HG02973 (cell line): ENCODE data around the gene DIS3L2.
"Not testable (repeated sequence)": the region's sequence is repeated elsewhere in the genome, so short reads cannot be mapped to it uniquely, and the experiment has no call there.

Experiments used
- ATAC-seq: cut with Tn5 transposase; IDR thresholded peaks from one replicate; pipeline ENCODE4 v1.9.1; 2021; ENCODE audit warnings: moderate library complexity; ENCODE audit not compliant: unreplicated experiment

The DIS3L2 gene

DNA sequence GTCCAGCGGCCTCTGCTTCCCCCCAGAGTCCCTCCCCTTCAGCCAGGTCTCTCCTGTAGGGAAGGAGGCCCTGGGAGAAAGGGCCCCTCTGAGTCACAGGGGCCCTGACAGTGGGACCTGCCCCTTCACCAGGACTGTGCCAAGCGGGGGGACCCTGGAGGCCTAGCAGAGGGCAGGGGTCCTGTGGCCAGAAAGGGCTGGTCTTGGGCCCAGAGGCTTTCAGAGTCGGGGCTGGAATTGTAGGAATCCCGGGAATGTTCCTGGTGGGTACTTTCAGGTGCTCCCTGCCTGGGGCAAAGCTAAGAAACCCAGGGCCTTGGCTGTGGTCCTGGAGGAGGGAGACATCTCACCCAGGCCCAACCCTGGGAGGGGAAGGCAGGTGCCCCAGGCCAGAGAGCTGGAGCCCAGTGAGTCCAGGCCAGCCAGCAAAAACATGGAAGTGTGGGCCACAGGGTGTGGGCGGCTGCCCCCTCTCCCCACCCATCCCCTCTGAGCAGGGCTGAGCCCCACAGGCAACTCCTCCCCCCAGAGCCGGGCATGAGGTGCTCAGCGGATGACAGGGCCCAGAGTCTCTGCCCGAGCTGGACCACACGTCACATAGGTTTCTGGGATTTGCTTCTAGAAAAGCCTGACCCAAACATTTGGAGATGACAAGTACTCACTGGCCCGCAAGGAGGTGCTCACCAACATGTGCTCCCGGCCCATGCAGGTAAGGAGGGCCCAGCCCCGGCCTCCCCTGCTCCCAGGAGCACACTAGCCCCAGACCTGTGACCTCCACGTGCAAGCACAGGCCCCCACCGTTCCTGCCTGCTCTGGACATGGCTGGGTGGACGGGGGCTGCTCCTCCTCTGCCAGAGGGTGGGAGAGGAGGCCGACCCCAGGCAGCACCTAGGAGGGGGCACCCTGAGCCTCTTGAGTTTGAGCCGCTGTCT is 368.8 kb downstream of the DIS3L2 start:
- no peak for ATAC-seq

DNA sequence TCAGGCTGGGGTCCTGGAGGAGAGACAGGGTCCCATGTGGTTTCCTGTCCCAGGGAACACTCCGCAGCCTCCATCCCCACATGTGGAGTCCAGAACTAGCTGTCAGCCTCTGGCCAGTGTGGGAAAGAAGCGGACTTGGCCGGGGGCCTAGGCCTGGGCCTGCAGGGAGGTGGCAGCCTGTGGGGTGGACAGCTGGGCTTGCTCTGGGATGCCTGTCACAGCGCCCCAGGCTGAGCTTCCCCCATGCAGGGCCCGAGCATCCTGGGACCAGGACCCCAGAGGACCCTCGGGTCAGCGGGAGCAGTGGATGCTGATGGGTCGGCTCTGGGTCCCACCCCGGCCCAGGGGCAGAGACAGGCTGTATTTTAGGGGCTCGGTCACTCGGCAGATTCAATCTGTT is 369.5 kb downstream of the DIS3L2 start:
- ATAC-seq: not testable (repeated sequence)

DNA sequence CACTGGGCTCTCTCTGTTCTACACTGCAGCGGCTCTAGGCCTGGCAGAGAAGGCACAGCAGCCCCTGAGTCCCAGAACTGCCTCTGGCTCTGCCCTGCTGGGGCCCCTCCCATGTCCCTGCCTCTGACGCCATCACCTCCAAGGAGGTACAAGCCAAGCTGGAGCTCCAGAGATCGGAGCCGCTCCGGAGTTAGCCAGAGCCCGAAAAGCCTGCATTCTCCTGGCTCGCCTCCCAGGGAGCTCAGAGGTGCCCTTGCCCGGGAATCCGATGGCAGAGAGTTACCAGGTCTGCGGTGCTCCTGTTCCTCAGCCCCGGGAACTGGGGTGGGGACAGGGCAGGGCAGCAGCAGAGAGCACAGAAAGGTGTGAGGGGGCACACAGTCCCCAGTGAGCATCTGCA is 370.1 kb downstream of the DIS3L2 start:
- ATAC-seq: not testable (repeated sequence)

- not testable (repeated sequence) for ATAC-seq
Measured at GRCh38 chr2:232332244-232332939, 370.9 kb downstream of the DIS3L2 start.

- ATAC-seq: no peak
Measured at GRCh38 chr2:232332940-232333259, 371.4 kb downstream of the DIS3L2 start.

- no peak for ATAC-seq
Measured at GRCh38 chr2:232333361-232334135, 372.0 kb downstream of the DIS3L2 start.

GRCh38 chr2:232334136-232334884 is 372.8 kb downstream of the DIS3L2 start:
- ATAC-seq: not testable (repeated sequence)

DNA sequence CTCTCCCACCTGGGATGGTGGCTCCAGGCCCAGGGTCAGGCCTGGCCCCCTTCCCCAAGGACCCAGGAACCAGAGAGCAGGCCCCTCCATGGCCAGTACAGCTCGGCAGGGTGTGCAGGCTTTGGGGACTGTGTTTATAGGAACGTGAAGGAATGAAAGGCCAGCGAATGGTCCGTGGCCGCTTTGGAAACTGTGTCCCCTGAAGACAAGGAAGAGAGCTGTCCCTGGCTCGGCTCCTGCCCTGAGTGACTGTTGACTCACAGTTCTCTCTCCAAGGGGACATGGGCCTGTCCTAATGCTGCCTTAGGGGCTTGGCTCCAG is 373.3 kb downstream of the DIS3L2 start:
- not testable (repeated sequence) for ATAC-seq

DNA sequence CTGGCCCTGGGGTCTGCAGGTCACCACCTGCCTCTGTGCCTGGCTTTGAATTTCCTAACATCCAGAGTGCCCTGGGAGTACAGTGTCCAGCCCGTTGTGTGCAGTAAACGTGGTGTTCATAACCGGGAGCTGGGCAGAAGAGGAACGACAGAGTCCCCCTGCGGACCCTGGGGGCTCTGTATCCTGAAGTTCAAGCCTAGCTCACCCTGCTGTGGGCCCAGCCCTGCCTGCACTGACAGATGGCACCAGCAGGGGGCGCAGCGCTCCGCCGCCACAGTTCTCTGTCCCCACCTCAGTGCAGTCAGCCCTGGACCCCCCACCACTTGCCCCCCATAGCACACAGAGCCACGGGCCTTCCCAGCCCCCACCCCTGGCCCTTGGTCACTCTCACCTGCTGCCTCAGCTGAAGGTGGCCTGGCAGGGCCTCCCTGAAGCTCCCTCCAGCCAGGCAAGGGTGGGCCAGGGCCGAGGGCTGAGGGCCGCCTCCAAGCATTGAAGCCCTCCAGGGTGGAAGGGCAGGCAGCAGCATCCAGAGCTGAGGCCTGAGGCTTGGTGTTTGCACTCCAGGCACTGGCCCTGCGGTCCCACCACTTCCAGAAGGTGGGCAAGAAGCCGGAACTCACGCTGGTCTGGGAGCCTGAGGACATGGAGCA is 373.8 kb downstream of the DIS3L2 start:
- not testable (repeated sequence) for ATAC-seq

- no peak for ATAC-seq
Measured at GRCh38 chr2:232335859-232336215, 374.3 kb downstream of the DIS3L2 start.

- ATAC-seq: no peak
Measured at GRCh38 chr2:232336241-232336736, 374.8 kb downstream of the DIS3L2 start.

GRCh38 chr2:232336981-232337720 is 375.6 kb downstream of the DIS3L2 start:
- ATAC-seq: no peak

DNA sequence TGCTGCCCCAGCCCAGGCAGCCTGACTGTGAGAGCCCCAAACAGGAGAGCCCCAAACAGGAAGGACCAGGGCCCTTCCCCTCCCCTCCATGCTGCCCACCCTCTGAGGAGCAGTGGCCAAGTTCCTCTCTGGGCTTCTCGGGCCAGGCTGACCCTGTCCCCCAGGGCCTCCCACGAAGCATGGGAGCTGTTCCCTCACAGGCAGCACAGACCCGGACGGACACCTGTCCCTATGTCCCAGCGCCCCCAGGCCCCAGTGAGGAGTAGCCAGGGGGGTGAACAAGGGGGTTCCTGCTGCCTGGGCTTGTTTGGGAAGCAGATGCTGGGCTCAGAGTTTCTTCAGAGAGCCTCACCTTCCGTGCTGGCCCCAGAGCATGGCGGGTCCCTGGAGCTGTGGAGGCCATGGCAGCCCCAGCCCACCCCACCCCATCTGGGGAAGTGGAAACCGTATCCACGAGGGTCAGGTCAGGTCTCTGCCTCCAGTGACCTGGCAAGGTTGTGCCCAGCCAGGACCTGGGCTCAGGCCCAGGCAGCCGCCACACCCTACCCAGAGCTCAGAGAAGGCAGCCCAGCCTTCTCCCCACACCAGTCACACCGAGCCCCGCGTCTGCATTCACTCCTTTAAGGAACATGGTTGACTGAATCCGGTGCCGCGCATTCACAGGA is 376.7 kb downstream of the DIS3L2 start:
- ATAC-seq: not testable (repeated sequence)

- no peak for ATAC-seq
Measured at GRCh38 chr2:232338759-232339106, 377.2 kb downstream of the DIS3L2 start.

- ATAC-seq: no peak
Measured at GRCh38 chr2:232339121-232340081, 377.9 kb downstream of the DIS3L2 start.

GRCh38 chr2:232340171-232340935 is 378.8 kb downstream of the DIS3L2 start:
- no peak for ATAC-seq

DNA sequence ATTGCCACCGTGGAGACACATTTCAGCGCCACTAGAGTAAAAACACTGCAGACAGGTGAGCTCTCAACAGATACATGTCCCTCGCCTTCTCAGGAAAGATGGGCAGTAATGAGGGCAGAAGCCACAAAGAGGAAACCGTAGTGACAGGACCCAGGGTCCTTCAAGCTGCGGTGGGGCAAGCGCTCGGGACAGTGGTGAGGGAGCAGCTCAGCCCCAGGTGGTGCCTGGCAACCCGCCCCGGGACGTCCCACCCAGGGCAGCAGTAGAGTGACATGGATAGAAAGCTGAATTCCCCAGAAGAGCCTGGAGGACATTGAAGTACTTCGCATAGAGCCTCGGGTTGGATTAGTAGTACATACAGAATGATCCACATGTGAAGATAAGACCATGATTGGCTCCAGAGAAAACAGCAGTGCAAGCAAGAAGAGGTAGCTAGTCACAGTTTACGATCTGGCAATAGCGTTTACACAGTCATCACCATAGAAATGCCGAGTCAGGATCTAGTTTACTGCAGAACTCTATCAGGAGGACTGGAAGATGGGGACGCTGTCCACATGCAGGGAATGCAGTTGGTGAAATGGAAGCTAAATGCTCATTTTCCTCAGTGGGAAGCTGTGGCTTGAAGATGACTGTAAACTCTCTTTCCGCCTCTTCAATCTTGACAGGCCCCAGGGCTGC is 379.7 kb downstream of the DIS3L2 start:
- ATAC-seq: no peak
